ENCODE data around the gene CDH1. TPM values are rescaled to one million over a fixed set of nuclear protein-coding genes. Genes with fewer than 3 reads are reported as not detected.

CDH1 gene
- total RNA-seq, 1 donor from 2014 or later, result not detected

GRCh38 chr16:68860978-68861892 is 124.1 kb downstream of the CDH1 start:
- TF ChIP-seq, protein P1, sequence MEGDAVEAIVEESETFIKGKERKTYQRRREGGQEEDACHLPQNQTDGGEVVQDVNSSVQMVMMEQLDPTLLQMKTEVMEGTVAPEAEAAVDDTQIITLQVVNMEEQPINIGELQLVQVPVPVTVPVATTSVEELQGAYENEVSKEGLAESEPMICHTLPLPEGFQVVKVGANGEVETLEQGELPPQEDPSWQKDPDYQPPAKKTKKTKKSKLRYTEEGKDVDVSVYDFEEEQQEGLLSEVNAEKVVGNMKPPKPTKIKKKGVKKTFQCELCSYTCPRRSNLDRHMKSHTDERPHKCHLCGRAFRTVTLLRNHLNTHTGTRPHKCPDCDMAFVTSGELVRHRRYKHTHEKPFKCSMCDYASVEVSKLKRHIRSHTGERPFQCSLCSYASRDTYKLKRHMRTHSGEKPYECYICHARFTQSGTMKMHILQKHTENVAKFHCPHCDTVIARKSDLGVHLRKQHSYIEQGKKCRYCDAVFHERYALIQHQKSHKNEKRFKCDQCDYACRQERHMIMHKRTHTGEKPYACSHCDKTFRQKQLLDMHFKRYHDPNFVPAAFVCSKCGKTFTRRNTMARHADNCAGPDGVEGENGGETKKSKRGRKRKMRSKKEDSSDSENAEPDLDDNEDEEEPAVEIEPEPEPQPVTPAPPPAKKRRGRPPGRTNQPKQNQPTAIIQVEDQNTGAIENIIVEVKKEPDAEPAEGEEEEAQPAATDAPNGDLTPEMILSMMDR (IDR thresholded peaks at IDR 0.05), result no peak
- Mint-ChIP-seq H3K4me3 (ENCODE audit: unreplicated experiment) (no peak overlapping the region), H3K36me3 (ENCODE audit: unreplicated experiment) (peaks cover 12% of the 10 kb centered on the region), H3K4me1 (ENCODE audit: unreplicated experiment) (no peaks in the 10 kb centered on the region), H3K9me3 (ENCODE audit: unreplicated experiment) (no peaks in the 10 kb centered on the region), H3K27ac (ENCODE audit: unreplicated experiment) (no peak overlapping the region), H3K27me3 (ENCODE audit: unreplicated experiment) (no peaks in the 10 kb centered on the region)
- DNase-seq (ENCODE audit: extremely low spot score, unreplicated experiment), result no peak

- DNase-seq (ENCODE audit: extremely low spot score, unreplicated experiment), result no peak
- no peaks in the 10 kb centered on the region for H3K4me1 Mint-ChIP-seq (ENCODE audit: unreplicated experiment)
- H3K4me3 Mint-ChIP-seq (ENCODE audit: unreplicated experiment), result no peak overlapping the region
- TF ChIP-seq, protein P1 (IDR thresholded peaks at IDR 0.05), result no peak
- H3K27me3 Mint-ChIP-seq (ENCODE audit: unreplicated experiment), result no peaks in the 10 kb centered on the region
- peaks cover 20% of the 10 kb centered on the region for H3K36me3 Mint-ChIP-seq (ENCODE audit: unreplicated experiment)
- no peak overlapping the region for H3K27ac Mint-ChIP-seq (ENCODE audit: unreplicated experiment)
- no peaks in the 10 kb centered on the region for H3K9me3 Mint-ChIP-seq (ENCODE audit: unreplicated experiment)
These were observed 129.8 kb downstream of the CDH1 start for GRCh38 chr16:68866933-68867332.

DNA sequence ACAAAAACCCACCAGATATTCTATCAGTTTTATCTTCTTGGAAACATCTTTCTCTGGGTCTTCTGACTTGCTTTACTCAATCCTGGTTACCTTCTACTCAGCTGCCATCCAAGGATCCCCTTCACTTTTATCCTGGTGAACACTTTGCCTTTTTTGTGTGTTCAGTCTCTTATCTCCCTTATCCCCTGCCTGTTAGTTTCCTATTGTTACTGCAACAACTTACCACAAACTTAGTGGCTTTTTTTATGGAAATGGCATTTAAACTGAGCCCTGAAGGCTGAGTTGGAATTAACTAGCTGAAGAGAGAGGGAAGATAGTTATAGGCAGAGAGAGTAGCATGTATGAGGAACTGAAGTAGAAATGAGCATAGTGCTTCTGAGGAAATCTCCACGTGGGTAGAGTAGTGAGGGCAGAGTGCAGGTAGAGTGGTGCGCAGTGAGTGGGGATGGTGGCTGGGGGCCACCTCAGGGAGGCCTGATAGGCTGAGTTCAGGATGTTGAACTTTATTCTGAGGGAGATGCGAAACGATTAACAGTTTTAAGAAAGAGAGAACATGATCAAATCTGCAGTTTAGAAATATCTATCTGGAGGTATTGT is 132.5 kb downstream of the CDH1 start:
- H3K27ac Mint-ChIP-seq (ENCODE audit: unreplicated experiment), result no peak overlapping the region
- H3K27me3 Mint-ChIP-seq (ENCODE audit: unreplicated experiment), result no peaks in the 10 kb centered on the region
- TF ChIP-seq, protein P1 (IDR thresholded peaks at IDR 0.05), result no peak
- peaks cover 20% of the 10 kb centered on the region for H3K36me3 Mint-ChIP-seq (ENCODE audit: unreplicated experiment)
- no peaks in the 10 kb centered on the region for H3K4me1 Mint-ChIP-seq (ENCODE audit: unreplicated experiment)
- no peak for DNase-seq (ENCODE audit: extremely low spot score, unreplicated experiment)
- no peaks in the 10 kb centered on the region for H3K9me3 Mint-ChIP-seq (ENCODE audit: unreplicated experiment)
- no peak overlapping the region for H3K4me3 Mint-ChIP-seq (ENCODE audit: unreplicated experiment)

- no peak overlapping the region for H3K27ac Mint-ChIP-seq (ENCODE audit: unreplicated experiment)
- DNase-seq (ENCODE audit: extremely low spot score, unreplicated experiment), result no peak
- TF ChIP-seq, protein P1 (IDR thresholded peaks at IDR 0.05), result no peak
- H3K4me1 Mint-ChIP-seq (ENCODE audit: unreplicated experiment), result no peaks in the 10 kb centered on the region
- no peaks in the 10 kb centered on the region for H3K27me3 Mint-ChIP-seq (ENCODE audit: unreplicated experiment)
- H3K4me3 Mint-ChIP-seq (ENCODE audit: unreplicated experiment), result no peak overlapping the region
- H3K36me3 Mint-ChIP-seq (ENCODE audit: unreplicated experiment), result peaks cover 23% of the 10 kb centered on the region
- no peaks in the 10 kb centered on the region for H3K9me3 Mint-ChIP-seq (ENCODE audit: unreplicated experiment)
These were observed 136.8 kb downstream of the CDH1 start for GRCh38 chr16:68873635-68874471.

All from osteocyte (in vitro differentiated cells).